Peyer's patch (tissue), 4 donors: Measurements from ENCODE around the gene ASB3. TPM values are rescaled to one million over a fixed set of nuclear protein-coding genes. Genes with fewer than 3 reads are reported as not detected.
"Not testable (repeated sequence)": the region's sequence is repeated elsewhere in the genome, so short reads cannot be mapped to it uniquely, and the experiment has no call there.

Experiments used
- DNase-seq, 3 donors: peaks; one replicate each; pipeline ENCODE4 v3.0.0-alpha.2; 2017 to 2019
- H3K27ac ChIP-seq, 4 donors: fragments of 200-600 bp; sonication (generic); one replicate each; pipeline ENCODE4 v1.5.1; 2016 to 2019
- H3K27me3 ChIP-seq, 2 donors: fragments of 200-600 bp; sonication (generic); one replicate each; pipeline ENCODE4 v1.5.1; 2019
- H3K36me3 ChIP-seq, 3 donors: fragments of 200-600 bp; sonication (generic); one replicate each; pipeline ENCODE4 v1.5.1; 2016 to 2019
- H3K4me1 ChIP-seq, 4 donors: fragments of 200-600 bp; sonication (generic); one replicate each; pipeline ENCODE4 v1.5.1; 2016 to 2019
- H3K4me3 ChIP-seq, 4 donors: fragments of 200-600 bp; sonication (generic); 1 replicate in 3 of 4; 2 replicates in 1 of 4; pipeline ENCODE4 v1.5.1; 2016 to 2019; ENCODE audit warnings: mild to moderate bottlenecking in 1 of 4
- H3K9me3 ChIP-seq, 4 donors: fragments of 200-600 bp; sonication (generic); one replicate each; pipeline ENCODE4 v1.5.1; 2016 to 2019; ENCODE audit warnings: mild to moderate bottlenecking in 1 of 4
- CTCF ChIP-seq, 6 experiments: fragments of 450-650 bp in 4 of 6; fragments of 200-600 bp in 2 of 6; sonication (generic) in 1 of 6; IDR thresholded peaks; one replicate each; pipeline ENCODE4 v1.5.1; 2017 to 2019; ENCODE audit warnings: antibody characterized with exemption in 6 of 6, mild to moderate bottlenecking in 3 of 6, moderate library complexity in 1 of 6
- POLR2A ChIP-seq, 2 donors: fragments of 450-650 bp; IDR thresholded peaks; one replicate each; pipeline ENCODE4 v1.5.1; 2017; ENCODE audit warnings: antibody characterized with exemption in 2 of 2, mild to moderate bottlenecking in 2 of 2, moderate library complexity in 2 of 2
- total RNA-seq, 4 donors: library from RNA; depleted of rRNA; stranded (reverse); fragments of >200 nt; gene quantifications; one replicate each; pipeline ENCODE4 v1.1.0, GENCODE V29; 2016

The ASB3 gene
- total RNA-seq, 4 donors from 2014 or later, result 11.7 to 30.5 (median 18.3) TPM

GRCh38 chr2:53767405-53768241 is 19.1 kb downstream of the ASB3 start, which contains the start of gene CHAC2:
TSS of gene CHAC2 (plus strand) at chr2:53767804. CDS start at chr2:53767887, 83 bp downstream.
- Histone ChIP-seq H3K4me1 (peaks cover 0 to 4% (median 0%) of the 10 kb centered on the region in 4 donors), H3K36me3 (peaks cover 0 to 6% (median 0%) of the 10 kb centered on the region in 3 donors), H3K27me3 (no peaks in the 10 kb centered on the region), H3K9me3 (no peaks in the 10 kb centered on the region), H3K27ac (peak within 1 kb of the TSS; percentile 59 to 85 (median 75)), H3K4me3 (peak within 1 kb of the TSS; percentile 67 to 85 (median 78))
- DNase-seq, result peak; percentile 87 to 95 (median 90)
- peak; percentile 18 to 72 (median 57) for TF ChIP-seq CTCF (IDR thresholded peaks at IDR 0.05)
- no peak for TF ChIP-seq POLR2A (IDR thresholded peaks at IDR 0.05)

GRCh38 chr2:53765767-53766166 is 21.0 kb downstream of the ASB3 start:
- Histone ChIP-seq H3K36me3 (peaks cover 0 to 7% (median 0%) of the 10 kb centered on the region in 3 donors), H3K4me1 (peaks cover 0 to 4% (median 0%) of the 10 kb centered on the region in 4 donors), H3K9me3 (no peaks in the 10 kb centered on the region), H3K27ac (peak overlapping the region in 1 of 4 donors; percentile 0), H3K27me3 (no peaks in the 10 kb centered on the region), H3K4me3 (no peak overlapping the region)
- DNase-seq, result no peak
- no peak for TF ChIP-seq CTCF (IDR thresholded peaks at IDR 0.05)

GRCh38 chr2:53757206-53757605 is 29.5 kb downstream of the ASB3 start:
- H3K27ac ChIP-seq, H3K4me3 ChIP-seq, H3K4me1 ChIP-seq, H3K9me3 ChIP-seq, DNase-seq, H3K27me3 ChIP-seq, H3K36me3 ChIP-seq: not testable (repeated sequence)

- DNase-seq, result no peak
- Histone ChIP-seq H3K36me3 (peaks cover 0 to 7% (median 0%) of the 10 kb centered on the region in 3 donors), H3K27ac (no peak overlapping the region), H3K9me3 (no peaks in the 10 kb centered on the region), H3K4me3 (no peak overlapping the region), H3K27me3 (no peaks in the 10 kb centered on the region), H3K4me1 (no peaks in the 10 kb centered on the region)
- TF ChIP-seq POLR2A (IDR thresholded peaks at IDR 0.05) (no peak), CTCF (IDR thresholded peaks at IDR 0.05) (no peak)
Observed at GRCh38 chr2:53756644-53757043, 30.1 kb downstream of the ASB3 start.

GRCh38 chr2:53755121-53755520 is 31.6 kb downstream of the ASB3 start:
- no peaks in the 10 kb centered on the region for H3K9me3 ChIP-seq
- H3K27me3 ChIP-seq, result no peaks in the 10 kb centered on the region
- H3K36me3 ChIP-seq, result peaks cover 0 to 7% (median 0%) of the 10 kb centered on the region in 3 donors
- H3K4me1 ChIP-seq, result no peaks in the 10 kb centered on the region
- TF ChIP-seq POLR2A (IDR thresholded peaks at IDR 0.05), result no peak
- TF ChIP-seq CTCF (IDR thresholded peaks at IDR 0.05), result no peak
- peak in 1 of 3 donors; percentile 54 for DNase-seq
- no peak overlapping the region for H3K27ac ChIP-seq
- no peak overlapping the region for H3K4me3 ChIP-seq

- Histone ChIP-seq H3K36me3 (peaks cover 0 to 20% (median 0%) of the 10 kb centered on the region in 3 donors), H3K27me3 (no peaks in the 10 kb centered on the region), H3K9me3 (no peaks in the 10 kb centered on the region), H3K27ac (no peak overlapping the region), H3K4me3 (no peak overlapping the region), H3K4me1 (no peaks in the 10 kb centered on the region)
- DNase-seq, result no peak
- TF ChIP-seq POLR2A (IDR thresholded peaks at IDR 0.05) (no peak), CTCF (IDR thresholded peaks at IDR 0.05) (no peak)
Observed at GRCh38 chr2:53753041-53753440, 33.7 kb downstream of the ASB3 start.
